Spinal cord (tissue), 10 donors: ENCODE measurements around the gene C9. TPM values are rescaled to one million over a fixed set of nuclear protein-coding genes. Genes with fewer than 3 reads are reported as not detected.
"Not testable (repeated sequence)": the region's sequence is repeated elsewhere in the genome, so short reads cannot be mapped to it uniquely, and the experiment has no call there.

Experiments used
- DNase-seq, 6 donors: peaks; one replicate each; pipeline versions ENCODE4 v3.0.0 to v3.0.0-alpha.2; 2013 to 2015; ENCODE audit warnings: low spot score in 6 of 6, low read depth in 4 of 6
- H3K27ac ChIP-seq: one replicate; pipeline ENCODE4 v1.5.1; 2013; ENCODE audit warnings: low read depth, low read length, control low read depth
- H3K27me3 ChIP-seq: one replicate; pipeline ENCODE4 v1.6.1; 2013; ENCODE audit warnings: low read length; ENCODE audit not compliant: control insufficient read depth, insufficient read depth
- H3K36me3 ChIP-seq: one replicate; pipeline ENCODE4 v1.6.1; 2013; ENCODE audit warnings: low read length; ENCODE audit not compliant: control insufficient read depth, insufficient read depth
- H3K4me1 ChIP-seq: one replicate; pipeline ENCODE4 v1.6.1; 2013; ENCODE audit warnings: low read length; ENCODE audit not compliant: control insufficient read depth, insufficient read depth
- H3K4me3 ChIP-seq: one replicate; pipeline ENCODE4 v1.5.1; 2013; ENCODE audit warnings: low read depth, low read length, control low read depth
- H3K9me3 ChIP-seq: one replicate; pipeline ENCODE4 v1.6.1; 2013; ENCODE audit warnings: low read length; ENCODE audit not compliant: control insufficient read depth, insufficient read depth
- WGBS: methylation state at CpG from one replicate; pipeline ENCODE4 v1.1.5; 2013; ENCODE audit warnings: missing lambda C conversion rate; ENCODE audit not compliant: insufficient coverage; 5-methylcytosine and 5-hydroxymethylcytosine counted together
- polyA plus RNA-seq, 2 donors: library from polyadenylated mRNA; unstranded; fragments of 120-200 nt; gene quantifications; one replicate each; pipeline ENCODE4 v1.2.1, GENCODE V29; 2013; ENCODE audit not compliant: insufficient read length in 2 of 2
- total RNA-seq, 2 donors: library from RNA; depleted of rRNA in 1 of 2; stranded (reverse); fragments of 120-200 nt in 1 of 2; fragments of >200 nt in 1 of 2; gene quantifications; one replicate each; pipeline versions ENCODE4 v1.2.3 to v1.2.4, GENCODE V29; 2013 to 2014
- donor health status: healthy.

Gene C9
- total and polyA plus RNA-seq, 4 donors: 0.08 to 0.10 TPM; not detected in 2

GRCh38 chr5:39236718-39237117 lies 127.6 kb downstream of the C9 start:
- DNase-seq: peak in 1 of 6 donors; percentile 18
- H3K9me3 ChIP-seq: no peaks in the 10 kb centered on the region
- WGBS: no CpG with 5 or more reads among the region's 1 CpG
- H3K27me3 ChIP-seq: no peaks in the 10 kb centered on the region
- no peak overlapping the region for H3K27ac ChIP-seq
- no peaks in the 10 kb centered on the region for H3K36me3 ChIP-seq
- H3K4me3 ChIP-seq: no peak overlapping the region
- H3K4me1 ChIP-seq: no peaks in the 10 kb centered on the region

GRCh38 chr5:39235648-39236047 lies 128.6 kb downstream of the C9 start:
- no CpG with 5 or more reads among the region's 3 CpGs for WGBS

GRCh38 chr5:39234494-39234893 lies 129.8 kb downstream of the C9 start:
- not testable (repeated sequence) for DNase-seq, H3K9me3 ChIP-seq, H3K27me3 ChIP-seq, H3K4me3 ChIP-seq, H3K4me1 ChIP-seq, H3K27ac ChIP-seq, H3K36me3 ChIP-seq
- no CpG with 5 or more reads among the region's 1 CpG for WGBS

More at GRCh38 chr5:39235648-39236047, 128.6 kb downstream of the C9 start:
- Histone ChIP-seq H3K9me3 (no peaks in the 10 kb centered on the region), H3K4me3 (no peak overlapping the region), H3K27me3 (no peaks in the 10 kb centered on the region), H3K4me1 (no peaks in the 10 kb centered on the region), H3K36me3 (no peaks in the 10 kb centered on the region), H3K27ac (no peak overlapping the region)
- DNase-seq: no peak

Other genes with a start within 250 kb of the C9 start
- gene FYB1, start 144.9 kb downstream of the C9 start, total RNA-seq: 10 to 100 TPM in 1 of 2 donors, 1 to 10 TPM in 1; 4.6 to 18.6 TPM
- 10 to 100 TPM in 1 of 2 donors, 1 to 10 TPM in 1; 6.0 to 12.7 TPM for gene FYB1, start 144.9 kb downstream of the C9 start, polyA plus RNA-seq
- 10 to 100 TPM; 68.0 to 98.7 TPM for gene DAB2, start 60.5 kb upstream of the C9 start, total RNA-seq
- 10 to 100 TPM; 21.5 to 31.6 TPM for gene DAB2, start 60.5 kb upstream of the C9 start, polyA plus RNA-seq